K562 (cell line): ENCODE data around the gene RHBG. TPM values are rescaled to one million over a fixed set of nuclear protein-coding genes. Genes with fewer than 3 reads are reported as not detected.

ENCODE experiments used
- ATAC-seq: fragments of 200-7000 bp; cut with Tn5 transposase; 3 replicates; pipeline ENCODE4 v1.9.1; 2020; ENCODE audit warnings: moderate library complexity
- BruUV-seq: library from RNA; stranded (reverse); fragments of 400-500 nt; replicated peaks from 2 replicates; lab custom pipeline; 2021; lab: Mats Ljungman, UMichigan
- CTCF ChIA-PET: fragments of 300-600 bp; formaldehyde crosslinking; extraction: SDS; loops from one replicate; lab custom pipeline; 2021; ENCODE audit warnings: low intra/inter-chr PET ratio; lab: Yijun Ruan, JAX
- POLR2A ChIA-PET: fragments of 300-600, 350-650 bp; sonication (Branson Sonifier 250); formaldehyde crosslinking; extraction: SDS; loops from one replicate; lab custom pipeline; 2021; ENCODE audit warnings: antibody characterized with exemption, inconsistent platforms; lab: Yijun Ruan, JAX
- DNase-seq, 4 experiments: peaks; one replicate each; pipeline versions ENCODE4 v3.0.0 to v3.0.0-alpha.2; 2011 to 2018; ENCODE audit warnings: low spot score in 3 of 4, mixed read lengths in 3 of 4; ENCODE audit errors: extremely low read depth in 1 of 4
- FAIRE-seq: peaks from 2 replicates; lab custom pipeline; 2011; peaks lifted over from hg19 to GRCh38; lab: Jason Lieb, UNC
- H2AFZ ChIP-seq: 2 replicates; pipeline ENCODE4 v1.6.0; 2011; ENCODE audit warnings: low read depth, low read length, control low read depth, inconsistent platforms
- H3K27ac ChIP-seq: fragments of 200-600 bp; 3 replicates; pipeline ENCODE4 v1.8.0; 2011; ENCODE audit warnings: low read depth, mild to moderate bottlenecking, control low read depth, inconsistent platforms, low read length, moderate library complexity, mixed read lengths; ENCODE audit errors: extremely low read depth
- H3K27me3 ChIP-seq, 2 experiments: fragments of 300-600 bp in 1 of 2; 2 replicates in 1 of 2; 3 replicates in 1 of 2; pipeline versions ENCODE4 v1.6.0 to v1.8.0; 2011; ENCODE audit warnings: inconsistent platforms in 2 of 2, low read length in 2 of 2, mild to moderate bottlenecking in 1 of 2, mixed read lengths in 1 of 2, moderate library complexity in 1 of 2; ENCODE audit not compliant: control insufficient read depth in 2 of 2, insufficient read depth in 2 of 2
- H3K36me3 ChIP-seq: fragments of 300-600 bp; 3 replicates; pipeline ENCODE4 v1.8.0; 2011; ENCODE audit warnings: mild to moderate bottlenecking, low read length, inconsistent platforms; ENCODE audit not compliant: control insufficient read depth, insufficient read depth
- H3K4me1 ChIP-seq, 2 experiments: fragments of 200-600 bp in 1 of 2; replicated peaks in 1 of 2; 2 replicates in 1 of 2; 3 replicates in 1 of 2; pipeline versions ENCODE4 v1.5.1 to v1.8.0; 2011; ENCODE audit warnings: inconsistent platforms in 2 of 2, low read length in 2 of 2, mild to moderate bottlenecking in 1 of 2, mixed read lengths in 1 of 2, moderate library complexity in 1 of 2; ENCODE audit not compliant: control insufficient read depth in 2 of 2, insufficient read depth in 2 of 2
- H3K4me2 ChIP-seq: 2 replicates; pipeline ENCODE4 v1.6.1; 2011; ENCODE audit warnings: low read length, control low read depth, inconsistent platforms, mixed read lengths; ENCODE audit not compliant: insufficient read depth
- H3K4me3 ChIP-seq: fragments of 200-600 bp; sonication (generic), shearing (Covaris generic); 2 replicates; pipeline ENCODE4 v1.5.1; 2016; ENCODE audit warnings: control low read depth, inconsistent platforms
- H3K79me2 ChIP-seq: fragments of 200-600 bp; 3 replicates; pipeline ENCODE4 v1.8.0; 2011; ENCODE audit warnings: low read length, inconsistent platforms; ENCODE audit not compliant: control insufficient read depth, insufficient read depth
- H3K9ac ChIP-seq, 2 experiments: 2 replicates each; pipeline versions ENCODE4 v1.6.0 to v1.6.1; 2011; ENCODE audit warnings: low read depth in 2 of 2, low read length in 2 of 2, control low read depth in 1 of 2, inconsistent platforms in 1 of 2, mild to moderate bottlenecking in 1 of 2, mixed read lengths in 1 of 2; ENCODE audit not compliant: insufficient read depth in 1 of 2
- H3K9me1 ChIP-seq: one replicate; pipeline ENCODE4 v1.6.0; 2011; ENCODE audit warnings: inconsistent platforms, mild to moderate bottlenecking, low read length, moderate library complexity; ENCODE audit not compliant: control insufficient read depth, insufficient read depth
- H3K9me3 ChIP-seq: replicated peaks from 2 replicates; pipeline ENCODE4 v1.5.1; 2011; ENCODE audit warnings: low read depth, low read length, inconsistent platforms; ENCODE audit not compliant: control insufficient read depth, insufficient read depth
- H4K20me1 ChIP-seq: replicated peaks from 2 replicates; pipeline ENCODE4 v1.6.1; 2011; ENCODE audit warnings: low read length, inconsistent platforms, mixed read lengths; ENCODE audit not compliant: control insufficient read depth, insufficient read depth
- CEBPG ChIP-seq, 3 experiments: fragments of 200-800 bp in 1 of 3; sonication (Bioruptor generic) in 1 of 3; sonication (generic) in 1 of 3; formaldehyde crosslinking in 1 of 3; IDR thresholded peaks in 2 of 3; conservative IDR thresholded peaks in 1 of 3; 2 replicates each; pipeline versions ENCODE4 v1.6.1 to v1.8.0; 2016 to 2022; ENCODE audit warnings: missing compliant biosample characterization in 2 of 3, missing genetic modification characterization in 2 of 3, mild to moderate bottlenecking in 1 of 3, missing genetic modification reagents in 1 of 3
- CHD4 ChIP-seq: fragments of 200-600 bp; sonication (generic); IDR thresholded peaks from 3 replicates; pipeline ENCODE4 v1.6.1; 2012; ENCODE audit warnings: low read depth, mild to moderate bottlenecking, mixed read lengths, low read length, inconsistent platforms; ENCODE audit not compliant: insufficient read depth, insufficient replicate concordance, poor library complexity, severe bottlenecking
- FOXA3 ChIP-seq, 2 experiments: fragments of 450-650 bp in 1 of 2; sonication (generic) in 1 of 2; formaldehyde crosslinking; IDR thresholded peaks in 1 of 2; conservative IDR thresholded peaks in 1 of 2; 2 replicates each; pipeline versions ENCODE4 v1.4.0 to v1.8.0; 2020 to 2022; ENCODE audit warnings: mild to moderate bottlenecking in 2 of 2, missing genetic modification reagents in 1 of 2
- GABPA ChIP-seq: fragments of 200-800 bp; sonication (Bioruptor generic); conservative IDR thresholded peaks from 2 replicates; pipeline ENCODE4 v1.6.1; 2016; ENCODE audit warnings: low read depth, missing genetic modification characterization, missing compliant biosample characterization
- HDAC3 ChIP-seq: fragments of 450-650 bp; IDR thresholded peaks from 2 replicates; pipeline ENCODE4 v1.6.1; 2018; ENCODE audit warnings: borderline replicate concordance, mild to moderate bottlenecking, moderate library complexity; ENCODE audit not compliant: partially characterized antibody
- KDM5B ChIP-seq: fragments of 200-600 bp; sonication (generic); IDR thresholded peaks from 2 replicates; pipeline ENCODE4 v1.6.1; 2012; ENCODE audit warnings: low read depth, mild to moderate bottlenecking, moderate library complexity, low read length, control low read depth, inconsistent platforms; ENCODE audit not compliant: insufficient replicate concordance
- POLR2AphosphoS5 ChIP-seq: IDR thresholded peaks from 2 replicates; pipeline ENCODE4 v1.6.1; 2011; ENCODE audit warnings: mild to moderate bottlenecking, low read depth, low read length, moderate library complexity; ENCODE audit not compliant: control insufficient read depth, insufficient read depth
- POLR3A ChIP-seq: IDR thresholded peaks from 2 replicates; pipeline ENCODE4 v1.6.1; 2011; ENCODE audit warnings: borderline replicate concordance, mild to moderate bottlenecking, moderate library complexity; ENCODE audit not compliant: insufficient read length, insufficient read depth; ENCODE audit errors: extremely low read depth
- STAT5A ChIP-seq: IDR thresholded peaks from 2 replicates; pipeline ENCODE4 v1.6.1; 2012; ENCODE audit warnings: low read length, inconsistent platforms, borderline replicate concordance
- WGBS: fragments of 100-300 bp; shearing (Covaris generic); methylation state at CpG from one replicate; pipeline ENCODE4 v1.1.6; 2016; ENCODE audit warnings: low coverage, mixed read lengths; ENCODE audit not compliant: insufficient coverage; ENCODE audit errors: missing lambda C conversion rate; 5-methylcytosine and 5-hydroxymethylcytosine counted together
- in situ Hi-C: fragments of 300-500 bp; cut with MboI; formaldehyde crosslinking; loops from 4 replicates; pipeline ENCODE4 v1.15.0; 2018; ENCODE audit warnings: inconsistent platforms, mixed read lengths
- intact Hi-C: fragments of 100-400 bp; cut with micrococcal nuclease; formaldehyde crosslinking; loops from 2 replicates; pipeline ENCODE4 v1.14.2; 2022
- polyA plus RNA-seq, 8 experiments: library from polyadenylated mRNA; depleted of rRNA in 4 of 8; stranded (reverse) in 5 of 8; unstranded in 3 of 8; fragments of >200 nt; fragmentation: Nextera tagmentation in 2 of 8; fragmentation: Illumina TruSeq in 1 of 8; extraction: Ambion mirVana in 2 of 8; extraction: Trizol in 1 of 8; gene quantifications; 2 replicates each; pipeline versions ENCODE4 v1.2.1 to v1.2.3, GENCODE V29; 2011 to 2014; ENCODE audit warnings: inconsistent platforms in 1 of 8, missing spikeins in 1 of 8
- total RNA-seq, 7 experiments: library from RNA; depleted of rRNA in 6 of 7; stranded (reverse); fragments of >200 nt in 6 of 7; fragmentation: Illumina TruSeq in 2 of 7; extraction: Trizol in 2 of 7; gene quantifications; 2 replicates each; pipeline versions ENCODE4 v1.2.1 to v1.2.3, GENCODE V29; 2011 to 2021; ENCODE audit warnings: low replicate concordance in 1 of 7
- TF ChIP-seq, protein P1 (sequence below): fragments of 250-450 bp; sonication (Bioruptor Pico); IDR thresholded peaks from 2 replicates; pipeline ENCODE4 v1.5.0; 2021
- TF ChIP-seq, protein P2 (sequence below): sonication (generic); formaldehyde crosslinking; IDR thresholded peaks from 2 replicates; pipeline ENCODE4 v1.8.0; 2023; ENCODE audit warnings: missing genetic modification reagents, mild to moderate bottlenecking, borderline replicate concordance

The RHBG gene
- total and polyA plus RNA-seq, 9 of the 15 experiments (the other 6 are each of a cell fraction or from before 2014, with no cell fraction given) = not detected

DNA sequence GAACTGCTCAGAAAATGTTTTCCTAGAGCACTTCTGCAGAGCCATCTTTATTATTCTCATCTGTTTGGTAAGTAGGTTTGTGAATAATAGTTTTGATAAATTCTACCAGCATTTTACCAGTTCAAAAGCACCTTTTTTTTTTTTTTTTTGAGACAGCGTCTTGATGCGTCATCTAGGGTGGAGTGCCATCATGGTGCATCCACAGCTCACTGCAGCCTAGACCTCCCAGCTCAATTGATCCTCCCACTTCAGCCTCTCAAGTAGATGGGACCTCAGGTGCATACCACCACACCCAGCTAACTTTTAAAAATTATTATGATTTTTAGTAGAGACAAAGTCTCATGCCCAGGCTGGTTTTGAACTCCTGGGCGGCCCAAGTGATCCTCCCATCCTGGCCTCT is 9.8 kb upstream of the RHBG start:
- no TSS peak for BruUV-seq
- Histone ChIP-seq H2AFZ (no peak overlapping the region), H3K9me3 (no peaks in the 10 kb centered on the region), H4K20me1 (no peaks in the 10 kb centered on the region), H3K9me1 (no peaks in the 10 kb centered on the region), H3K4me3 (no peak overlapping the region), H3K4me1 (peaks cover 0 to 6% of the 10 kb centered on the region in 2 experiments; a peak in 2 of 5 replicates), H3K27me3 (peaks cover 11 to 23% of the 10 kb centered on the region in 2 experiments; a peak in 4 of 5 replicates), H3K9ac (no peak overlapping the region), H3K27ac (no peak overlapping the region), H3K36me3 (no peaks in the 10 kb centered on the region), H3K4me2 (no peak overlapping the region), H3K79me2 (no peaks in the 10 kb centered on the region)
- no peak for DNase-seq
- in situ Hi-C loops = no loop called here
- TF ChIP-seq GABPA (tag) = no peak
- TF ChIP-seq, protein P1, sequence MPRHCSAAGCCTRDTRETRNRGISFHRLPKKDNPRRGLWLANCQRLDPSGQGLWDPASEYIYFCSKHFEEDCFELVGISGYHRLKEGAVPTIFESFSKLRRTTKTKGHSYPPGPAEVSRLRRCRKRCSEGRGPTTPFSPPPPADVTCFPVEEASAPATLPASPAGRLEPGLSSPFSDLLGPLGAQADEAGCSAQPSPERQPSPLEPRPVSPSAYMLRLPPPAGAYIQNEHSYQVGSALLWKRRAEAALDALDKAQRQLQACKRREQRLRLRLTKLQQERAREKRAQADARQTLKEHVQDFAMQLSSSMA (CRISPR knock-in tag) = no peak
- TF ChIP-seq, protein P2, sequence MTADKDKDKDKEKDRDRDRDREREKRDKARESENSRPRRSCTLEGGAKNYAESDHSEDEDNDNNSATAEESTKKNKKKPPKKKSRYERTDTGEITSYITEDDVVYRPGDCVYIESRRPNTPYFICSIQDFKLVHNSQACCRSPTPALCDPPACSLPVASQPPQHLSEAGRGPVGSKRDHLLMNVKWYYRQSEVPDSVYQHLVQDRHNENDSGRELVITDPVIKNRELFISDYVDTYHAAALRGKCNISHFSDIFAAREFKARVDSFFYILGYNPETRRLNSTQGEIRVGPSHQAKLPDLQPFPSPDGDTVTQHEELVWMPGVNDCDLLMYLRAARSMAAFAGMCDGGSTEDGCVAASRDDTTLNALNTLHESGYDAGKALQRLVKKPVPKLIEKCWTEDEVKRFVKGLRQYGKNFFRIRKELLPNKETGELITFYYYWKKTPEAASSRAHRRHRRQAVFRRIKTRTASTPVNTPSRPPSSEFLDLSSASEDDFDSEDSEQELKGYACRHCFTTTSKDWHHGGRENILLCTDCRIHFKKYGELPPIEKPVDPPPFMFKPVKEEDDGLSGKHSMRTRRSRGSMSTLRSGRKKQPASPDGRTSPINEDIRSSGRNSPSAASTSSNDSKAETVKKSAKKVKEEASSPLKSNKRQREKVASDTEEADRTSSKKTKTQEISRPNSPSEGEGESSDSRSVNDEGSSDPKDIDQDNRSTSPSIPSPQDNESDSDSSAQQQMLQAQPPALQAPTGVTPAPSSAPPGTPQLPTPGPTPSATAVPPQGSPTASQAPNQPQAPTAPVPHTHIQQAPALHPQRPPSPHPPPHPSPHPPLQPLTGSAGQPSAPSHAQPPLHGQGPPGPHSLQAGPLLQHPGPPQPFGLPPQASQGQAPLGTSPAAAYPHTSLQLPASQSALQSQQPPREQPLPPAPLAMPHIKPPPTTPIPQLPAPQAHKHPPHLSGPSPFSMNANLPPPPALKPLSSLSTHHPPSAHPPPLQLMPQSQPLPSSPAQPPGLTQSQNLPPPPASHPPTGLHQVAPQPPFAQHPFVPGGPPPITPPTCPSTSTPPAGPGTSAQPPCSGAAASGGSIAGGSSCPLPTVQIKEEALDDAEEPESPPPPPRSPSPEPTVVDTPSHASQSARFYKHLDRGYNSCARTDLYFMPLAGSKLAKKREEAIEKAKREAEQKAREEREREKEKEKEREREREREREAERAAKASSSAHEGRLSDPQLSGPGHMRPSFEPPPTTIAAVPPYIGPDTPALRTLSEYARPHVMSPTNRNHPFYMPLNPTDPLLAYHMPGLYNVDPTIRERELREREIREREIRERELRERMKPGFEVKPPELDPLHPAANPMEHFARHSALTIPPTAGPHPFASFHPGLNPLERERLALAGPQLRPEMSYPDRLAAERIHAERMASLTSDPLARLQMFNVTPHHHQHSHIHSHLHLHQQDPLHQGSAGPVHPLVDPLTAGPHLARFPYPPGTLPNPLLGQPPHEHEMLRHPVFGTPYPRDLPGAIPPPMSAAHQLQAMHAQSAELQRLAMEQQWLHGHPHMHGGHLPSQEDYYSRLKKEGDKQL = no peak
- no peak for TF ChIP-seq HDAC3
- no peak for TF ChIP-seq POLR3A
- TF ChIP-seq POLR2AphosphoS5 = no peak
- TF ChIP-seq CEBPG (CRISPR knock-in tag; IDR thresholded peaks at IDR 0.05) = no peak
- no peak for TF ChIP-seq CEBPG (tag; conservative IDR thresholded peaks at IDR 0.05 in 1 of 2, IDR thresholded peaks at IDR 0.05 in 1 of 2)
- TF ChIP-seq CHD4 = no peak
- TF ChIP-seq KDM5B = no peak
- no peak for TF ChIP-seq STAT5A
- TF ChIP-seq FOXA3 (CRISPR knock-in tag; conservative IDR thresholded peaks at IDR 0.05 in 1 of 2, IDR thresholded peaks at IDR 0.05 in 1 of 2) = no peak
- intact Hi-C loops = no loop called here
- no peak for ATAC-seq
- CTCF ChIA-PET = no interaction called here
- no peak for FAIRE-seq
- WGBS = 28% methylated on average over 3 of the region's 3 CpGs
- POLR2A ChIA-PET = interaction anchor here (0.6 to 1.3 kb wide), 3 partner anchors 9 to 559 kb away, joined by 3 to 5 read pairs (median 3); partner anchors contain the start of gene RHBG
